GM06990 (cell line): ENCODE results near the gene CNTNAP5.

Source experiments
- DNase-seq: peaks from one replicate; pipeline ENCODE4 v3.0.0-alpha.2; 2011; ENCODE audit not compliant: insufficient read length; ENCODE audit errors: extremely low read depth
- H3K27me3 ChIP-seq: replicated peaks from 2 replicates; pipeline ENCODE4 v1.6.0; 2011; ENCODE audit warnings: low read length; ENCODE audit not compliant: control insufficient read depth, insufficient read depth
- H3K36me3 ChIP-seq: 2 replicates; pipeline ENCODE4 v1.5.1; 2011; ENCODE audit warnings: low read length; ENCODE audit not compliant: control insufficient read depth, insufficient read depth
- H3K4me3 ChIP-seq: replicated peaks from 2 replicates; pipeline ENCODE4 v1.5.1; 2011; ENCODE audit warnings: low read depth, mild to moderate bottlenecking, control low read depth, low read length
- TF ChIP-seq, protein P1 (sequence below): IDR thresholded peaks from 2 replicates; pipeline ENCODE4 v1.5.1; 2011; ENCODE audit warnings: low read length, control low read depth, mild to moderate bottlenecking, inconsistent platforms; ENCODE audit not compliant: insufficient read depth, poor library complexity, severe bottlenecking

The CNTNAP5 gene

GRCh38 chr2:124582387-124582786 is 557.3 kb downstream of the CNTNAP5 start:
- DNase-seq: no peak
- Histone ChIP-seq H3K4me3 (no peak overlapping the region), H3K27me3 (no peaks in the 10 kb centered on the region), H3K36me3 (no peaks in the 10 kb centered on the region)
- TF ChIP-seq, protein P1, sequence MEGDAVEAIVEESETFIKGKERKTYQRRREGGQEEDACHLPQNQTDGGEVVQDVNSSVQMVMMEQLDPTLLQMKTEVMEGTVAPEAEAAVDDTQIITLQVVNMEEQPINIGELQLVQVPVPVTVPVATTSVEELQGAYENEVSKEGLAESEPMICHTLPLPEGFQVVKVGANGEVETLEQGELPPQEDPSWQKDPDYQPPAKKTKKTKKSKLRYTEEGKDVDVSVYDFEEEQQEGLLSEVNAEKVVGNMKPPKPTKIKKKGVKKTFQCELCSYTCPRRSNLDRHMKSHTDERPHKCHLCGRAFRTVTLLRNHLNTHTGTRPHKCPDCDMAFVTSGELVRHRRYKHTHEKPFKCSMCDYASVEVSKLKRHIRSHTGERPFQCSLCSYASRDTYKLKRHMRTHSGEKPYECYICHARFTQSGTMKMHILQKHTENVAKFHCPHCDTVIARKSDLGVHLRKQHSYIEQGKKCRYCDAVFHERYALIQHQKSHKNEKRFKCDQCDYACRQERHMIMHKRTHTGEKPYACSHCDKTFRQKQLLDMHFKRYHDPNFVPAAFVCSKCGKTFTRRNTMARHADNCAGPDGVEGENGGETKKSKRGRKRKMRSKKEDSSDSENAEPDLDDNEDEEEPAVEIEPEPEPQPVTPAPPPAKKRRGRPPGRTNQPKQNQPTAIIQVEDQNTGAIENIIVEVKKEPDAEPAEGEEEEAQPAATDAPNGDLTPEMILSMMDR: no peak

DNA sequence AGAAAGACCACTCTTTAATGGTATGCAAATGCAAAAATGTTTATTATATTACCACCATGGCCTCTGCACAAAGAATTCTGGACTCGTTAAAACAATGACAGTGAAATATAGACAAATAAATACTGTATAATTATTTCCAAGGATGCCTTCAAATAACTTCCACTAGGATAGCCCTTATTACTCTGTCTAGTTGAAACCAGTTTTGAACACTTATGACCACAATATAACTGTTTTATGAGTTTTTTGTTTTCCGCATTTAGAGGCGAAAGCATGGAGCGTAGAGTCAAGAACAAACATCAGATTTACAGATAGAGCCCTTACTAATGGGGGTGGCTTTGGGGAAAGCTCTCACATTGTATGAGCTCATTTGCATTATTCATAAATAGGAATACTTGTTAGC is 559.5 kb downstream of the CNTNAP5 start:
- no peaks in the 10 kb centered on the region for H3K36me3 ChIP-seq
- no peak overlapping the region for H3K4me3 ChIP-seq
- TF ChIP-seq, protein P1: no peak
- DNase-seq: no peak
- no peaks in the 10 kb centered on the region for H3K27me3 ChIP-seq

- Histone ChIP-seq H3K36me3 (no peaks in the 10 kb centered on the region), H3K27me3 (no peaks in the 10 kb centered on the region), H3K4me3 (no peak overlapping the region)
- no peak for DNase-seq
- TF ChIP-seq, protein P1: no peak
Observed at GRCh38 chr2:124585277-124585676, 560.2 kb downstream of the CNTNAP5 start.

GRCh38 chr2:124586210-124586609 is 561.1 kb downstream of the CNTNAP5 start:
- TF ChIP-seq, protein P1: no peak
- Histone ChIP-seq H3K36me3 (no peaks in the 10 kb centered on the region), H3K27me3 (no peaks in the 10 kb centered on the region), H3K4me3 (no peak overlapping the region)
- no peak for DNase-seq

DNA sequence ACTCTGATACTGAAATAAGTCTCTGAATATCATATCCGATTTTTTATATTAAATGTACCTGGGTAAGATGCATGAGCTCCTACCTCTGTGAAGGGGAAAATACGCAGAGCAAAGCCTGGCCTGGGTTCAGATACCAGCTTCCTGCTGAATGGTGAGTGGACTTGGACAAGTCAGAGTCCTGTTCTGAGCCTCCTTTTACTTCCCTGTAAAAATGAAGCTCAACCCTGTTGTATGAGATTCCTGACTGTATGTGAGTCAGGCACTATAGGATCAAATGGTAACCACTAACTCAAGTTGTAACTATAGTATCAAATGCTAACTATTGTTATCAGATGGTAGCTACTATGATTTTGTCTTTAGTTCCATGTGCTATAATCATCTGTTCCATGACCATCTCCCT is 561.7 kb downstream of the CNTNAP5 start:
- Histone ChIP-seq H3K4me3 (no peak overlapping the region), H3K36me3 (no peaks in the 10 kb centered on the region), H3K27me3 (no peaks in the 10 kb centered on the region)
- TF ChIP-seq, protein P1: no peak
- no peak for DNase-seq

DNA sequence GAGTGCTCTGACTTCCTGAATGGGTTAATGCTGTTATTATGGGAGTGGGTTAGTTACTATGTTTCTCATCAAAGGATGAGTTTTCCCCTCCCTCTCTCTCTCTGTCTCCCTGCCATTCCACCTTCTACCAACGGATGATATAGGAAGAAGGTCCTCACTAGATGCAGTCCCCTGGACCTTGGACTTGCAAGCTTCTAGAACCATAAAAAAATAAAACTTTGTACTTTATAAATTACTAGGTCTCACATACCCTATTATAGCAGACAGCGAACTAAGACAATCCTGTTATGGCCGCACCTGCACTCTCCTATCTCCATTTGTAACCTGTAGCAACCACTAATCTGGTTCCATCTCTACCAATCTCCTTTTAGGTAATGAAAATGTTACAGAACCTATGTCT is 564.9 kb downstream of the CNTNAP5 start:
- no peak for DNase-seq
- no peaks in the 10 kb centered on the region for H3K27me3 ChIP-seq
- H3K36me3 ChIP-seq: no peaks in the 10 kb centered on the region
- H3K4me3 ChIP-seq: no peak overlapping the region
- TF ChIP-seq, protein P1: no peak
